Fibroblast of the aortic adventitia (primary cell): ENCODE measurements around the gene TMEM95. TPM values are rescaled to one million over a fixed set of nuclear protein-coding genes. Genes with fewer than 3 reads are reported as not detected.

Experiments
- DNase-seq: peaks from one replicate; pipeline ENCODE4 v3.0.0-alpha.2; 2010; ENCODE audit warnings: low read depth
- H3K4me3 ChIP-seq: 2 replicates; pipeline ENCODE4 v1.5.1; 2011; ENCODE audit warnings: low read depth, mild to moderate bottlenecking, control low read depth, low read length, moderate library complexity
- CTCF ChIP-seq: IDR thresholded peaks from 2 replicates; pipeline ENCODE4 v1.5.1; 2011; ENCODE audit warnings: mild to moderate bottlenecking, low read length, control low read depth, inconsistent platforms; ENCODE audit not compliant: insufficient read depth
- total RNA-seq: library from RNA; depleted of rRNA; stranded (reverse); fragments of >200 nt; gene quantifications from 2 replicates; pipeline ENCODE4 v1.2.3, GENCODE V29; 2012; ENCODE audit warnings: low replicate concordance

Gene TMEM95
- total RNA-seq, 1 donor = not detected

- no peak for DNase-seq
- TF ChIP-seq CTCF = no peak
Measured at GRCh38 chr17:7315570-7316235, 39.3 kb upstream of the TMEM95 start.

GRCh38 chr17:7317161-7317803 lies 37.7 kb upstream of the TMEM95 start:
- H3K4me3 ChIP-seq = no peak overlapping the region
- DNase-seq = no peak
- no peak for TF ChIP-seq CTCF

More at GRCh38 chr17:7315570-7316235, 39.3 kb upstream of the TMEM95 start:
- H3K4me3 ChIP-seq = peak overlapping the region; percentile 90

- no peak for DNase-seq
- TF ChIP-seq CTCF = no peak
- no peak overlapping the region for H3K4me3 ChIP-seq
Measured at GRCh38 chr17:7318121-7318860, 36.7 kb upstream of the TMEM95 start.

- TF ChIP-seq CTCF = no peak
- DNase-seq = no peak
Measured at GRCh38 chr17:7321466-7321865, 33.5 kb upstream of the TMEM95 start.

GRCh38 chr17:7322520-7323194 lies 32.3 kb upstream of the TMEM95 start:
- no peak for TF ChIP-seq CTCF
- no peak overlapping the region for H3K4me3 ChIP-seq
- DNase-seq = no peak

More at GRCh38 chr17:7321466-7321865, 33.5 kb upstream of the TMEM95 start:
- H3K4me3 ChIP-seq = no peak overlapping the region

- peak; percentile 31 for DNase-seq
- peak; percentile 92 for TF ChIP-seq CTCF
- no peak overlapping the region for H3K4me3 ChIP-seq
Measured at GRCh38 chr17:7323731-7324437, 31.1 kb upstream of the TMEM95 start.
